Mucosa of stomach (tissue), 1 donor: ENCODE results near the gene KRTAP9-3.
"Not testable (repeated sequence)": the region's sequence is repeated elsewhere in the genome, so short reads cannot be mapped to it uniquely, and the experiment has no call there.

Experiments
- H3K27me3 ChIP-seq: one replicate; pipeline ENCODE4 v1.7.0; 2013; ENCODE audit warnings: mild to moderate bottlenecking, low read length; ENCODE audit not compliant: control insufficient read depth, insufficient read depth
- H3K36me3 ChIP-seq: one replicate; pipeline ENCODE4 v1.7.0; 2013; ENCODE audit warnings: low read length; ENCODE audit not compliant: control insufficient read depth, insufficient read depth
- H3K4me1 ChIP-seq: one replicate; pipeline ENCODE4 v1.7.0; 2013; ENCODE audit warnings: mild to moderate bottlenecking, low read length; ENCODE audit not compliant: control insufficient read depth, insufficient read depth
- H3K4me3 ChIP-seq: one replicate; pipeline ENCODE4 v1.7.0; 2013; ENCODE audit warnings: low read length
- H3K9ac ChIP-seq: one replicate; pipeline ENCODE4 v1.7.0; 2013; ENCODE audit warnings: mild to moderate bottlenecking, low read length, moderate library complexity
- H3K9me3 ChIP-seq: one replicate; pipeline ENCODE4 v1.7.0; 2013; ENCODE audit warnings: mild to moderate bottlenecking, low read length, moderate library complexity; ENCODE audit not compliant: control insufficient read depth
- donor health status: Pancreatic carcinoma.

Gene KRTAP9-3

GRCh38 chr17:41232399-41233105 is at the start of gene KRTAP9-3:
Gene KRTAP9-3 (plus strand): TSS chr17:41232449. CDS start chr17:41232502, 53 bp downstream.
- H3K4me3 ChIP-seq, H3K27me3 ChIP-seq, H3K9me3 ChIP-seq, H3K9ac ChIP-seq, H3K4me1 ChIP-seq, H3K36me3 ChIP-seq: not testable (repeated sequence)

GRCh38 chr17:41184480-41184961 is 47.7 kb upstream of the KRTAP9-3 start, which contains the start of gene KRTAP4-1:
Gene KRTAP4-1 (minus strand): TSS chr17:41184911. CDS start chr17:41184854, 57 bp downstream.
- no peaks in the 10 kb centered on the region for H3K27me3 ChIP-seq
- no peak within 1 kb of the TSS for H3K9ac ChIP-seq
- no peaks in the 10 kb centered on the region for H3K4me1 ChIP-seq
- no peaks in the 10 kb centered on the region for H3K9me3 ChIP-seq
- H3K4me3 ChIP-seq: no peak within 1 kb of the TSS
- H3K36me3 ChIP-seq: no peaks in the 10 kb centered on the region

- no peak overlapping the region for H3K9ac ChIP-seq
- no peaks in the 10 kb centered on the region for H3K36me3 ChIP-seq
- no peaks in the 10 kb centered on the region for H3K4me1 ChIP-seq
- peaks cover under 1% of the 10 kb centered on the region for H3K27me3 ChIP-seq
- H3K9me3 ChIP-seq: no peaks in the 10 kb centered on the region
- no peak overlapping the region for H3K4me3 ChIP-seq
Observed at GRCh38 chr17:41185001-41185400, 47.2 kb upstream of the KRTAP9-3 start.

- no peak overlapping the region for H3K4me3 ChIP-seq
- no peaks in the 10 kb centered on the region for H3K9me3 ChIP-seq
- no peaks in the 10 kb centered on the region for H3K36me3 ChIP-seq
- peaks cover 4% of the 10 kb centered on the region for H3K27me3 ChIP-seq
- H3K9ac ChIP-seq: no peak overlapping the region
- H3K4me1 ChIP-seq: no peaks in the 10 kb centered on the region
Observed at GRCh38 chr17:41186872-41187271, 45.4 kb upstream of the KRTAP9-3 start.

GRCh38 chr17:41189837-41190318 is 42.4 kb upstream of the KRTAP9-3 start, which contains the start of gene KRTAP9-1:
Gene KRTAP9-1 (plus strand): TSS chr17:41189887. CDS start chr17:41189887, 0 bp downstream.
- H3K36me3 ChIP-seq, H3K27me3 ChIP-seq, H3K9me3 ChIP-seq, H3K4me3 ChIP-seq, H3K4me1 ChIP-seq, H3K9ac ChIP-seq: not testable (repeated sequence)

- Histone ChIP-seq H3K4me1 (no peaks in the 10 kb centered on the region), H3K9me3 (no peaks in the 10 kb centered on the region), H3K9ac (no peak overlapping the region), H3K36me3 (no peaks in the 10 kb centered on the region), H3K27me3 (peaks cover 4% of the 10 kb centered on the region), H3K4me3 (no peak overlapping the region)
Observed at GRCh38 chr17:41190328-41190727, 41.9 kb upstream of the KRTAP9-3 start.

- H3K4me1 ChIP-seq: no peaks in the 10 kb centered on the region
- H3K9me3 ChIP-seq: no peaks in the 10 kb centered on the region
- H3K36me3 ChIP-seq: no peaks in the 10 kb centered on the region
Observed at GRCh38 chr17:41196068-41196467, 36.2 kb upstream of the KRTAP9-3 start.

GRCh38 chr17:41199421-41200078 is 32.7 kb upstream of the KRTAP9-3 start:
- H3K27me3 ChIP-seq: no peaks in the 10 kb centered on the region
- no peak overlapping the region for H3K4me3 ChIP-seq
- H3K36me3 ChIP-seq: no peaks in the 10 kb centered on the region
- H3K9me3 ChIP-seq: no peaks in the 10 kb centered on the region
- H3K9ac ChIP-seq: no peak overlapping the region
- no peaks in the 10 kb centered on the region for H3K4me1 ChIP-seq

More at GRCh38 chr17:41196068-41196467, 36.2 kb upstream of the KRTAP9-3 start:
- no peak overlapping the region for H3K4me3 ChIP-seq
- H3K9ac ChIP-seq: no peak overlapping the region
- H3K27me3 ChIP-seq: no peaks in the 10 kb centered on the region

- no peaks in the 10 kb centered on the region for H3K9me3 ChIP-seq
- H3K4me1 ChIP-seq: no peaks in the 10 kb centered on the region
- no peaks in the 10 kb centered on the region for H3K36me3 ChIP-seq
- H3K9ac ChIP-seq: no peak overlapping the region
- peaks cover 7% of the 10 kb centered on the region for H3K27me3 ChIP-seq
- H3K4me3 ChIP-seq: no peak overlapping the region
Observed at GRCh38 chr17:41211845-41212466, 20.3 kb upstream of the KRTAP9-3 start.

- Histone ChIP-seq H3K9ac (no peak overlapping the region), H3K36me3 (no peaks in the 10 kb centered on the region), H3K4me1 (no peaks in the 10 kb centered on the region), H3K9me3 (no peaks in the 10 kb centered on the region), H3K27me3 (peaks cover 7% of the 10 kb centered on the region), H3K4me3 (no peak overlapping the region)
Observed at GRCh38 chr17:41212524-41213169, 19.6 kb upstream of the KRTAP9-3 start.

- H3K9me3 ChIP-seq: no peaks in the 10 kb centered on the region
- H3K9ac ChIP-seq: no peak overlapping the region
- peaks cover 3% of the 10 kb centered on the region for H3K27me3 ChIP-seq
- H3K36me3 ChIP-seq: no peaks in the 10 kb centered on the region
- H3K4me3 ChIP-seq: no peak overlapping the region
- no peaks in the 10 kb centered on the region for H3K4me1 ChIP-seq
Observed at GRCh38 chr17:41215681-41216080, 16.6 kb upstream of the KRTAP9-3 start.
